GM08714 (cell line): ENCODE results near the gene PRSS57.

Experiments used
- H3K4me3 ChIP-seq: fragments of 200-500 bp; sonication (Bioruptor generic); 2 replicates; pipeline ENCODE4 v1.5.1; 2014; ENCODE audit warnings: mild to moderate bottlenecking, low read length, inconsistent platforms
- ZNF274 ChIP-seq: IDR thresholded peaks from 2 replicates; pipeline ENCODE4 v1.6.1; 2012; ENCODE audit warnings: mild to moderate bottlenecking, low read depth, low read length

The PRSS57 gene

DNA sequence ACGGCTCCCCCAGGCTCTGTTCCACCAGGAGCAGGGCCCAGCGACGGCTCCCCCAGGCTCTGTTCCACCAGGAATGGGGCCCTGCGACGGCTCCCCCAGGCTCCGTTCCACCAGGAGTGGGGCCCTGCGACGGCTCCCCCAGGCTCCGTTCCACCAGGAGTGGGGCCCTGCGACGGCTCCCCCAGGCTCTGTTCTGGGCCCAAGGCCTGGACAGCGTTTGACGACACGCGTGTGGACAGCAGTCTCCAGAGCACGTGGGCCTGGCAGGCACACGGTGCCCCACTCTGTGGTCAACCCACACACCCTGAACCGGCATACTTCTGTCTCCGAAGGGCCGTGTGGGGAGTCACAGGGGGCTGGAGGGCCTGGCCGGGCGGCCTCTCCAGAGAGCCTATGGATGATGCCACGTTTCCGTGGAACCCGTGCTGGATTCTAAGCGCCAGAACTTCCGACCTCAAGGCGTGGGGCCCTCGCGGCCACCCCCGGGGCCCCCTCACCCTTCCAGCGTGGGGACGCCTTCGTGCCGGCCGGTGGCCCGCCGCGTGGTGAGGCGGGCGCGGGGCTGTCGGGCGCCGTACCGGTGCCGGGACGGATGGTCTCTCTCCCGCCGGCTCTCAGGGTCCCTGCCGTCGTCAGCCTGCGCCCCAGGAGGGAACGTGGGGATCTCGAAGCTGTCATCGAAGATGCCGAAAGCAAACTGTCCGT is 44.0 kb downstream of the PRSS57 start:
- no peak for TF ChIP-seq ZNF274
- H3K4me3 ChIP-seq = no peak overlapping the region

- no peak for TF ChIP-seq ZNF274
- H3K4me3 ChIP-seq = no peak overlapping the region
Measured at GRCh38 chr19:650121-650520, 45.1 kb downstream of the PRSS57 start.

GRCh38 chr19:648904-649801 is 46.1 kb downstream of the PRSS57 start:
- H3K4me3 ChIP-seq = no peak overlapping the region
- no peak for TF ChIP-seq ZNF274

DNA sequence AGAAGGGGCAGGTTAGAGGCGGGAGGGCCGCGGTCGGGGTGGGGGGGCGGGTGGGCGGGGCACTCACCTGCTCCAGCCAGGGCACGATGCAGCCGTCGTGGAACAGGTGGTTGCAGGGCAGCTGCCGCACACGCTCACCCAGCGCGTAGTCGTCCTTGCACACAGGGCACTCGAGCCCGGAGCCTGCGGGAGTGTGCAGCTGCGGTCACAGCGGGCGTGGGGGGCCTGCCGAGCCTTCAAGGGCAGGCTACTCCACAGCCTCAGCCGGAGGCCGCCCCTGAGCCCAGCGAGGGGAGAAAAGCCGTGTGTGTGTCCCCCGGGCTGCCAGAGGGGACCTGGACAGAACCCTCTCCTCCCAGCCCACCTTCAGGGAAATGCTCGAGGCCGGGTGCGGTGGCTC is 46.9 kb downstream of the PRSS57 start:
- no peak for TF ChIP-seq ZNF274
- no peak overlapping the region for H3K4me3 ChIP-seq

DNA sequence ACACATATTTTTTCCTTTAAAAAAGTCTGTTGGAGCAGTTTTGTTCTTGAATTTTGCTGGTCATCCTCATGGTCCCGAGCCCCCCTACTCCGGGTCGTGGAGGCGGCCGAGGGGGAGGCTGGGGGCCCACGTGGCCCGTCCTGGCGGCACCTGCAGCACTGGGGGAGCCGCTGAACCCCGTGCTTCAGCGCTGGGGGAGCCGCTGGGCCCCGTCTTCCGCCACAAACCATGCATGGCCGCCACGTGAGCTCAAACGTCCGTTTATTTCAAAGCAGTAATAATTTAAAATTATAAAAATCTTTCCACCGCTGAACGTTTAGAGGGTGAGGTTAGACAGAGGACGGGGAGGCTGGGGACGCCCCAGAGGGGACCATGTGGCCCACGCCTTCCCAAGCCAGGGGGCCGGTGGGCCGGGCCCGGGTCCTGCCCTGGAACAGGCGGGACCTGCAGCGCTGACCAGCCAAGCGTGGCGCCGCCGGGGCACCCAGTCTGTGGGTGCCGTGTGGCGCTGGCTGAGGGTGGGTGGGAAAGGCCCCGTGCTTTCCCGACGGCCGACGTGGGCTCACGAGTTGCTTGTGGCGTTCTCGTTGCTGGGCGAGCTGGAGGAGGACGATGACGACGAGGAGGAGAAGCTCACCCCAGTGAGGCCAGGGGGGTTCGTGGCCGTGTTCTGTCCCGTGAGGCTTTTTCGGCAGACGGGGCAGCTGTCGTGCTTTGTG is 47.5 kb downstream of the PRSS57 start:
- H3K4me3 ChIP-seq = no peak overlapping the region
- TF ChIP-seq ZNF274 = no peak

- TF ChIP-seq ZNF274 = no peak
Measured at GRCh38 chr19:646779-647565, 48.3 kb downstream of the PRSS57 start.

GRCh38 chr19:645912-646778 is 49.1 kb downstream of the PRSS57 start:
- no peak overlapping the region for H3K4me3 ChIP-seq
- no peak for TF ChIP-seq ZNF274

More at GRCh38 chr19:646779-647565, 48.3 kb downstream of the PRSS57 start:
- no peak overlapping the region for H3K4me3 ChIP-seq

DNA sequence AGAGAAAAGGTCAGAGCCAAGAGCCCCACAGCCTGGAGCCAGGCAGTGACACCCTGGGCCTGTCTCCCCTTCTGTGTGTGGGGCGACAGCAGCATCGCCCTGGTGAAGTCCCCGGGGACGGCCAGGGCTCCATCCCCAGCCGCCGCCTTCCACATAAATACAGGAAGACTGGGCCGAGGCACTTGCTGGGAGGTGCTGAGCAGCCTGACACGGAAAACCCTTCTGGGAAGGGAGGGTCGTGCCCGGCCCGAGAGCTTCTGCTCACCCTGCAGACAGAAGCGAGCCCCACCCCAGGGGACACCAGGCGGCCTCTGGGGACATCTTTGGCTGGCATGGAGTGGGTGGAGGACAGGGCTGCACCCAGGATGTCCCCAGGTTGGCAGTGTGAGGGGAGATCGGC is 50.5 kb downstream of the PRSS57 start:
- H3K4me3 ChIP-seq = no peak overlapping the region
- TF ChIP-seq ZNF274 = no peak

- no peak overlapping the region for H3K4me3 ChIP-seq
- no peak for TF ChIP-seq ZNF274
Measured at GRCh38 chr19:644363-644762, 50.9 kb downstream of the PRSS57 start.

DNA sequence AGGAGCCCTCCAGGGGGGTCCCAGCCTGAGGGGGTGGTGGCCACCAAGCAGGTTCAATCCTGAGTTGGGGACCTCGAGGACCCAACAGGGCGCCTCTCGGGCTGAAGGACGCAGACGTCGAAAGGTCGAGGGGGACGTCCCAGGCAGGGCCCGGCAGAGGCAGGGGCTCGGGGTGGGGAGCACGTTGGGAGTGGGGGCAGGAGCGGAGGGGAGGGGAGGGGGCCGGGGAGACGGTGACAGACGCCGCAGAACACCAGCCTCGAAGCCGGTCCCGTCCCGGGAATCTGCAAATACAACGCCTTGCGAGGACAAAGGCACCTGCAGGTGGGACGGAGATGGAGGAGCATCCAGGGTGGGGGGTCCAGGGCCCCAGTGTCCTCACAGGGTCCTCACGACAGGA is 51.5 kb downstream of the PRSS57 start:
- no peak overlapping the region for H3K4me3 ChIP-seq
- TF ChIP-seq ZNF274 = no peak

DNA sequence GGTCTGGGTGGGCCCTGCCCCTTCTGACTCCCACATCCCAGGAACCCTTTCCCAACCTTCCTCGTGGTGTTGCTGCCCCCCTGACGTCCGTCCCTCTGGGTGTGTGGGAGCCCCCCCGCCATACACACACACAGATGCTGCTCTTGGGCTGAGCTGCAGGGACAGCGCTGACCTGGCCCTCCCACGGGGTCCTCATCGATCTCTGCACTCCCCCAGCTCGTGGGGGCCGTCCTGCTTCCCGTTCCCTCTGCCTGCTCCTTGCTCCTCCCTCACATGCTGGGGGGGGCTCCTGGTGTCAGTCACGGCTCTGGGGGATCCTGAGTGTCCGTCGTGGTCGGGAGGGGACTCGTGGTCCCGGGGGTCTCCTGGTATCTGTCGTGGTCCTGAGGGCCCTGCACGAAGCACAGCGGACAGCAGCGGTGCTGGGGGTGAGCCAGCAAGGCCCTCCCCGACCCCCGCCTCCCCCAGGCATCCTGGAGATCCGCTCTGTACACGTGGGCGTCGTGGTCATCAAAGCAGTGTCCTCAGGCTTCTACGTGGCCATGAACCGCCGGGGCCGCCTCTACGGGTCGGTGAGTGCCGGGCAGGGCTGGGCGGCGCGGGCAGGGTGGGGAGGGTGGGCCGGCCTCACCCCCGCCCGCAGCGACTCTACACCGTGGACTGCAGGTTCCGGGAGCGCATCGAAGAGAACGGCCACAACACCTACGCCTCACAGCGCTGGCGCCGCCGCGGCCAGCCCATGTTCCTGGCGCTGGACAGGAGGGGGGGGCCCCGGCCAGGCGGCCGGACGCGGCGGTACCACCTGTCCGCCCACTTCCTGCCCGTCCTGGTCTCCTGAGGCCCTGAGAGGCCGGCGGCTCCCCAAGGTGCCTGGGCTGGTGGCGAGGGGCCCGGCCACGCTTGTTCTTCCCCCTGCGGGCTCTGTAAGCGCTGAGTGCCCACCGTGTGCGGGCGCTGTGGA is 52.2 kb downstream of the PRSS57 start:
- H3K4me3 ChIP-seq = no peak overlapping the region
- TF ChIP-seq ZNF274 = no peak

DNA sequence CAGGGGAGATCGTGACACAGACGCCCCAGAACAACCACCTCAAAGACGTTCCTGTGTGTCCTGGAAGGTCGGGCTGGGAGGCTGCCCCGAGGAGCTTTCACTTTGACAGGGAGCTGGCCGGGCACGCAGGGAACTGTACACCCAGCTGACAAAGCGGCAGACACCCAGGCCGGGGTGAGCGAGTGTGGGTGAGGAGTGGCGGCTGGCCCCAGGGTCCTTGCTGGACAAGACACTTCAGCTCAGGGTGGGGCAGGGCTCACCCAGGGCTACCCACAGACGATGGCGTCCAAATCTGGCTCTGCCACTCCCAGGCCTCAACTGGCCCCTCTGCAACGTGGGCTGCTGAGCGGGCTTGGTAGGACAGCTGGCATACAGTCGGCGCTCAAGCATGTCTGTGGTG is 53.5 kb downstream of the PRSS57 start:
- no peak overlapping the region for H3K4me3 ChIP-seq
- TF ChIP-seq ZNF274 = no peak
